Ishikawa (cell line): ENCODE results near the gene RNF150.

Experiments used
- CEBPB ChIP-seq: IDR thresholded peaks from 2 replicates; pipeline ENCODE4 v1.6.1; 2012
- CREB1 ChIP-seq: IDR thresholded peaks from 2 replicates; pipeline ENCODE4 v1.6.1; 2012; ENCODE audit warnings: low read depth
- EGR1 ChIP-seq: IDR thresholded peaks from 2 replicates; pipeline ENCODE4 v1.6.1; 2012
- EP300 ChIP-seq: IDR thresholded peaks from 2 replicates; pipeline ENCODE4 v1.6.1; 2012; ENCODE audit warnings: borderline replicate concordance
- FOXM1 ChIP-seq: IDR thresholded peaks from 2 replicates; pipeline ENCODE4 v1.6.1; 2012; ENCODE audit warnings: low read depth, borderline replicate concordance
- MAX ChIP-seq: IDR thresholded peaks from 2 replicates; pipeline ENCODE4 v1.6.1; 2012
- NFIC ChIP-seq: IDR thresholded peaks from 2 replicates; pipeline ENCODE4 v1.6.1; 2012
- RAD21 ChIP-seq: IDR thresholded peaks from 2 replicates; pipeline ENCODE4 v1.6.1; 2012; ENCODE audit warnings: low read depth
- REST ChIP-seq: IDR thresholded peaks from 2 replicates; pipeline ENCODE4 v1.6.1; 2012; ENCODE audit warnings: low read depth, mild to moderate bottlenecking
- TAF1 ChIP-seq: IDR thresholded peaks from 2 replicates; pipeline ENCODE4 v1.6.1; 2012; ENCODE audit warnings: low read depth, mild to moderate bottlenecking
- TCF12 ChIP-seq: IDR thresholded peaks from 2 replicates; pipeline ENCODE4 v1.6.1; 2012; ENCODE audit warnings: low read depth
- TEAD4 ChIP-seq: IDR thresholded peaks from 2 replicates; pipeline ENCODE4 v1.6.1; 2012
- USF1 ChIP-seq: IDR thresholded peaks from 2 replicates; pipeline ENCODE4 v1.6.1; 2012
- YY1 ChIP-seq: IDR thresholded peaks from 2 replicates; pipeline ENCODE4 v1.6.1; 2012; ENCODE audit warnings: low read depth
- ZBTB7A ChIP-seq: IDR thresholded peaks from 2 replicates; pipeline ENCODE4 v1.6.1; 2012; ENCODE audit warnings: low read depth

RNF150 gene

GRCh38 chr4:140932501-140933045 lies 200.7 kb downstream of the RNF150 start:
- no peak for TF ChIP-seq NFIC
- TF ChIP-seq CREB1 = no peak
- TF ChIP-seq ZBTB7A = no peak
- no peak for TF ChIP-seq CEBPB
- TF ChIP-seq USF1 = no peak

GRCh38 chr4:140931911-140932310 lies 201.4 kb downstream of the RNF150 start:
- TF ChIP-seq TEAD4 (no peak), TAF1 (no peak), CEBPB (no peak), CREB1 (no peak), RAD21 (no peak), REST (no peak), YY1 (no peak), TCF12 (no peak), ZBTB7A (no peak), MAX (no peak), FOXM1 (no peak), USF1 (no peak), NFIC (no peak)

- TF ChIP-seq ZBTB7A (no peak), NFIC (no peak), EP300 (no peak), CEBPB (no peak)
Observed at GRCh38 chr4:140930557-140930956, 202.7 kb downstream of the RNF150 start.

- no peak for TF ChIP-seq CEBPB
- TF ChIP-seq CREB1 = no peak
- TF ChIP-seq TEAD4 = no peak
- TF ChIP-seq EGR1 = no peak
- no peak for TF ChIP-seq REST
- no peak for TF ChIP-seq EP300
- TF ChIP-seq RAD21 = no peak
- TF ChIP-seq FOXM1 = no peak
- TF ChIP-seq USF1 = no peak
- no peak for TF ChIP-seq YY1
- TF ChIP-seq ZBTB7A = no peak
- TF ChIP-seq MAX = no peak
- no peak for TF ChIP-seq TCF12
- TF ChIP-seq TAF1 = no peak
- no peak for TF ChIP-seq NFIC
Observed at GRCh38 chr4:140930011-140930410, 203.3 kb downstream of the RNF150 start.

GRCh38 chr4:140928880-140929279 lies 204.4 kb downstream of the RNF150 start:
- TF ChIP-seq FOXM1 = no peak
- TF ChIP-seq TEAD4 = no peak
- TF ChIP-seq REST = no peak
- no peak for TF ChIP-seq TCF12
- no peak for TF ChIP-seq YY1
- no peak for TF ChIP-seq CEBPB
- TF ChIP-seq TAF1 = no peak
- TF ChIP-seq EP300 = no peak
- no peak for TF ChIP-seq MAX
- TF ChIP-seq NFIC = no peak
- no peak for TF ChIP-seq RAD21
- no peak for TF ChIP-seq CREB1
- TF ChIP-seq ZBTB7A = no peak
- no peak for TF ChIP-seq USF1
- no peak for TF ChIP-seq EGR1
